Measurements from ENCODE around the gene OR5K2. TPM values are rescaled to one million over a fixed set of nuclear protein-coding genes. Genes with fewer than 3 reads are reported as not detected.

OR5K2 gene
- total and polyA plus RNA-seq, 9 donors = 0.10 to 0.18 TPM; not detected in 7

- H3K9me3 ChIP-seq (replicated peaks; ENCODE audit: control insufficient read depth, low read depth, low read length) = no peaks in the 10 kb centered on the region
- H3K27me3 ChIP-seq (ENCODE audit: control insufficient read depth, insufficient read depth, low read length) = peaks cover 4% of the 10 kb centered on the region
- no peaks in the 10 kb centered on the region for H3K4me1 ChIP-seq (ENCODE audit: control insufficient read depth, insufficient read depth, low read length)
- H3K27ac ChIP-seq (ENCODE audit: low read length) = no peak overlapping the region
- DNase-seq = no peak
- no peak overlapping the region for H3K4me3 ChIP-seq (ENCODE audit: low read length)
- no peaks in the 10 kb centered on the region for H3K36me3 ChIP-seq (ENCODE audit: control insufficient read depth, insufficient read depth, low read length)
- WGBS (ENCODE audit: insufficient coverage) = 50% methylated on average over 1 of the region's 6 CpGs
Observed at GRCh38 chr3:98532709-98533571, 35.5 kb downstream of the OR5K2 start.

GRCh38 chr3:98534168-98534567 lies 36.7 kb downstream of the OR5K2 start:
- Histone ChIP-seq H3K4me3 (ENCODE audit: low read length) (no peak overlapping the region), H3K27me3 (ENCODE audit: control insufficient read depth, insufficient read depth, low read length) (peaks cover 4% of the 10 kb centered on the region), H3K36me3 (ENCODE audit: control insufficient read depth, insufficient read depth, low read length) (no peaks in the 10 kb centered on the region), H3K9me3 (replicated peaks; ENCODE audit: control insufficient read depth, low read depth, low read length) (no peaks in the 10 kb centered on the region), H3K27ac (ENCODE audit: low read length) (no peak overlapping the region), H3K4me1 (ENCODE audit: control insufficient read depth, insufficient read depth, low read length) (no peaks in the 10 kb centered on the region)
- no peak for DNase-seq
- WGBS (ENCODE audit: insufficient coverage) = no CpG with 5 or more reads among the region's 2 CpGs

GRCh38 chr3:98534734-98535133 lies 37.3 kb downstream of the OR5K2 start:
- peaks cover 4% of the 10 kb centered on the region for H3K27me3 ChIP-seq (ENCODE audit: control insufficient read depth, insufficient read depth, low read length)
- no CpG with 5 or more reads among the region's 1 CpG for WGBS (ENCODE audit: insufficient coverage)

GRCh38 chr3:98536456-98537017 lies 39.1 kb downstream of the OR5K2 start:
- Histone ChIP-seq H3K27ac (ENCODE audit: low read length) (no peak overlapping the region), H3K4me1 (ENCODE audit: control insufficient read depth, insufficient read depth, low read length) (no peaks in the 10 kb centered on the region), H3K36me3 (ENCODE audit: control insufficient read depth, insufficient read depth, low read length) (no peaks in the 10 kb centered on the region), H3K9me3 (replicated peaks; ENCODE audit: control insufficient read depth, low read depth, low read length) (no peaks in the 10 kb centered on the region), H3K4me3 (ENCODE audit: low read length) (no peak overlapping the region), H3K27me3 (ENCODE audit: control insufficient read depth, insufficient read depth, low read length) (no peaks in the 10 kb centered on the region)
- DNase-seq = no peak
- no CpG with 5 or more reads among the region's 6 CpGs for WGBS (ENCODE audit: insufficient coverage)

More at GRCh38 chr3:98534734-98535133, 37.3 kb downstream of the OR5K2 start:
- no peak for DNase-seq
- Histone ChIP-seq H3K4me1 (ENCODE audit: control insufficient read depth, insufficient read depth, low read length) (no peaks in the 10 kb centered on the region), H3K9me3 (replicated peaks; ENCODE audit: control insufficient read depth, low read depth, low read length) (no peaks in the 10 kb centered on the region), H3K27ac (ENCODE audit: low read length) (no peak overlapping the region), H3K4me3 (ENCODE audit: low read length) (no peak overlapping the region), H3K36me3 (ENCODE audit: control insufficient read depth, insufficient read depth, low read length) (no peaks in the 10 kb centered on the region)

- Histone ChIP-seq H3K36me3 (ENCODE audit: control insufficient read depth, insufficient read depth, low read length) (no peaks in the 10 kb centered on the region), H3K9me3 (replicated peaks; ENCODE audit: control insufficient read depth, low read depth, low read length) (no peaks in the 10 kb centered on the region), H3K27me3 (ENCODE audit: control insufficient read depth, insufficient read depth, low read length) (no peaks in the 10 kb centered on the region), H3K4me1 (ENCODE audit: control insufficient read depth, insufficient read depth, low read length) (no peaks in the 10 kb centered on the region), H3K4me3 (ENCODE audit: low read length) (no peak overlapping the region), H3K27ac (ENCODE audit: low read length) (no peak overlapping the region)
- WGBS (ENCODE audit: insufficient coverage) = no CpG with 5 or more reads among the region's 3 CpGs
- peak; percentile 21 for DNase-seq
Observed at GRCh38 chr3:98540346-98540745, 42.9 kb downstream of the OR5K2 start.

- Histone ChIP-seq H3K4me3 (ENCODE audit: low read length) (no peak overlapping the region), H3K9me3 (replicated peaks; ENCODE audit: control insufficient read depth, low read depth, low read length) (no peaks in the 10 kb centered on the region), H3K4me1 (ENCODE audit: control insufficient read depth, insufficient read depth, low read length) (no peaks in the 10 kb centered on the region), H3K27me3 (ENCODE audit: control insufficient read depth, insufficient read depth, low read length) (no peaks in the 10 kb centered on the region), H3K27ac (ENCODE audit: low read length) (no peak overlapping the region), H3K36me3 (ENCODE audit: control insufficient read depth, insufficient read depth, low read length) (no peaks in the 10 kb centered on the region)
- WGBS (ENCODE audit: insufficient coverage) = no CpG with 5 or more reads among the region's 1 CpG
- DNase-seq = no peak
Observed at GRCh38 chr3:98541695-98542094, 44.2 kb downstream of the OR5K2 start.

GRCh38 chr3:98542623-98543022 lies 45.1 kb downstream of the OR5K2 start:
- Histone ChIP-seq H3K9me3 (replicated peaks; ENCODE audit: control insufficient read depth, low read depth, low read length) (no peaks in the 10 kb centered on the region), H3K4me3 (ENCODE audit: low read length) (no peak overlapping the region), H3K27me3 (ENCODE audit: control insufficient read depth, insufficient read depth, low read length) (no peaks in the 10 kb centered on the region), H3K36me3 (ENCODE audit: control insufficient read depth, insufficient read depth, low read length) (no peaks in the 10 kb centered on the region), H3K4me1 (ENCODE audit: control insufficient read depth, insufficient read depth, low read length) (no peaks in the 10 kb centered on the region), H3K27ac (ENCODE audit: low read length) (no peak overlapping the region)
- no CpG with 5 or more reads among the region's 1 CpG for WGBS (ENCODE audit: insufficient coverage)
- no peak for DNase-seq

GRCh38 chr3:98545940-98546339 lies 48.5 kb downstream of the OR5K2 start:
- Histone ChIP-seq H3K27ac (ENCODE audit: low read length) (no peak overlapping the region), H3K4me3 (ENCODE audit: low read length) (no peak overlapping the region), H3K4me1 (ENCODE audit: control insufficient read depth, insufficient read depth, low read length) (no peaks in the 10 kb centered on the region), H3K27me3 (ENCODE audit: control insufficient read depth, insufficient read depth, low read length) (no peaks in the 10 kb centered on the region), H3K36me3 (ENCODE audit: control insufficient read depth, insufficient read depth, low read length) (no peaks in the 10 kb centered on the region), H3K9me3 (replicated peaks; ENCODE audit: control insufficient read depth, low read depth, low read length) (no peaks in the 10 kb centered on the region)
- DNase-seq = no peak
- 100% methylated on average over 2 of the region's 5 CpGs for WGBS (ENCODE audit: insufficient coverage)

Other genes starting within 250 kb of the OR5K2 start
- gene OR5H6, start 233.4 kb upstream of the OR5K2 start, total RNA-seq = not detected
- not detected for gene OR5H6, start 233.4 kb upstream of the OR5K2 start, polyA plus RNA-seq (ENCODE audit: insufficient read depth in 1 of 8, insufficient read length in 8 of 8, low replicate concordance in 1 of 8)
- gene OR5H2, start 215.2 kb upstream of the OR5K2 start, total RNA-seq = not detected
- not detected for gene OR5H2, start 215.2 kb upstream of the OR5K2 start, polyA plus RNA-seq (ENCODE audit: insufficient read depth in 1 of 8, insufficient read length in 8 of 8, low replicate concordance in 1 of 8)
- not detected for gene OR5K4, start 143.8 kb upstream of the OR5K2 start, total RNA-seq
- gene OR5K4, start 143.8 kb upstream of the OR5K2 start, polyA plus RNA-seq (ENCODE audit: insufficient read depth in 1 of 8, insufficient read length in 8 of 8, low replicate concordance in 1 of 8) = not detected
- gene OR5K3, start 107.0 kb upstream of the OR5K2 start, total RNA-seq = not detected
- not detected for gene OR5K3, start 107.0 kb upstream of the OR5K2 start, polyA plus RNA-seq (ENCODE audit: insufficient read depth in 1 of 8, insufficient read length in 8 of 8, low replicate concordance in 1 of 8)
- not detected for gene OR5K1, start 34.5 kb upstream of the OR5K2 start, total RNA-seq
- gene OR5K1, start 34.5 kb upstream of the OR5K2 start, polyA plus RNA-seq (ENCODE audit: insufficient read depth in 1 of 8, insufficient read length in 8 of 8, low replicate concordance in 1 of 8) = not detected
- gene CLDND1, start 25.2 kb downstream of the OR5K2 start, total RNA-seq = 61.3 TPM
- gene CLDND1, start 25.2 kb downstream of the OR5K2 start, polyA plus RNA-seq (ENCODE audit: insufficient read depth in 1 of 8, insufficient read length in 8 of 8, low replicate concordance in 1 of 8) = 10 to 100 TPM; 68.0 to 86.0 (median 77.7) TPM
- gene GPR15, start 34.3 kb downstream of the OR5K2 start, total RNA-seq = not detected
- gene GPR15, start 34.3 kb downstream of the OR5K2 start, polyA plus RNA-seq (ENCODE audit: insufficient read depth in 1 of 8, insufficient read length in 8 of 8, low replicate concordance in 1 of 8) = under 1 TPM in 1 of 8 donors, not detected in 7; 0.19 TPM
- gene CPOX, start 95.9 kb downstream of the OR5K2 start, total RNA-seq = 10.8 TPM
- gene CPOX, start 95.9 kb downstream of the OR5K2 start, polyA plus RNA-seq (ENCODE audit: insufficient read depth in 1 of 8, insufficient read length in 8 of 8, low replicate concordance in 1 of 8) = 10 to 100 TPM; 12.8 to 16.0 (median 14.3) TPM